ENCODE results near the gene TOPBP1. TPM values are rescaled to one million over a fixed set of nuclear protein-coding genes. Genes with fewer than 3 reads are reported as not detected.
A peak's percentile ranks its signal among the peaks of the same experiment; 100 is the strongest.

Gene TOPBP1
- total RNA-seq, 1 donor from 2014 or later = 18.1 TPM

DNA sequence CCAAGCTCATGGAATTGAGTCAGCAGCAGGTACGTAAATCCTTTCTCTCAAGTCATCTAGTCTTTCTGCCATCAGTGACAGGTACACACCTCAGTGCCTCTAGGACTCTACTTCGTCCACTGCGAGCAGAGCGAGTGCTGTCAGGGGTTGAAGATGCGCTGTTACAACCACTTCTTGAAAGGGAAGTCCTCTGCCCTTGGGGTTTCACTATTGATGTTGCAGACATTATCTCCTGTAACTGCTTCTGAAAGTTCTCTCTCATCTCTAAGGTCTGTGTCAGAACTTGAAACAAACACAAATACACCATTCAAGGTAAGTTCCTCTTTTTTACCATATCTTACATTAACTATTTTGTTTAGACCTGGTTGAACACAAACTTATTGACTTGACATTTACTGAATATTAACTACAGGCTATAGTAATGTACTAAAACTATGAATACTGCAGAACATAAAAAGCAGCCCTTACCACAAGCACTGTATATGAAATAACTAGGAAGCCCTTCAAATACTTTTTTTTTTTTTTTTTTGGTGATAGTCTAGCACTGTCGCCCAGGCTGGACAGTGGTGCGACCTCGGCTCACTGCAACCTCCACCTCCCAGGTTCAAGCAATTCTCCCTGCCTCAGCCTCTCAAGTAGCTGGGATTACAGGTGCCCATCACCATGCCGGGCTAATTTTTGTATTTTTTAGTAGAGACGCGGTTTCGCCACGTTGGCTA, 41.5 kb downstream of the TOPBP1 start:
- Mint-ChIP-seq H3K4me3 (ENCODE audit: unreplicated experiment) (no peak overlapping the region), H3K27ac (ENCODE audit: unreplicated experiment) (no peak overlapping the region), H3K9me3 (ENCODE audit: low read depth) (no peaks in the 10 kb centered on the region), H3K27me3 (ENCODE audit: low read depth) (no peaks in the 10 kb centered on the region), H3K36me3 (ENCODE audit: low read depth) (peaks cover 25% of the 10 kb centered on the region), H3K4me1 (ENCODE audit: low read depth) (no peaks in the 10 kb centered on the region)
- no peak for DNase-seq (ENCODE audit: low spot score)
- TF ChIP-seq, protein P1, sequence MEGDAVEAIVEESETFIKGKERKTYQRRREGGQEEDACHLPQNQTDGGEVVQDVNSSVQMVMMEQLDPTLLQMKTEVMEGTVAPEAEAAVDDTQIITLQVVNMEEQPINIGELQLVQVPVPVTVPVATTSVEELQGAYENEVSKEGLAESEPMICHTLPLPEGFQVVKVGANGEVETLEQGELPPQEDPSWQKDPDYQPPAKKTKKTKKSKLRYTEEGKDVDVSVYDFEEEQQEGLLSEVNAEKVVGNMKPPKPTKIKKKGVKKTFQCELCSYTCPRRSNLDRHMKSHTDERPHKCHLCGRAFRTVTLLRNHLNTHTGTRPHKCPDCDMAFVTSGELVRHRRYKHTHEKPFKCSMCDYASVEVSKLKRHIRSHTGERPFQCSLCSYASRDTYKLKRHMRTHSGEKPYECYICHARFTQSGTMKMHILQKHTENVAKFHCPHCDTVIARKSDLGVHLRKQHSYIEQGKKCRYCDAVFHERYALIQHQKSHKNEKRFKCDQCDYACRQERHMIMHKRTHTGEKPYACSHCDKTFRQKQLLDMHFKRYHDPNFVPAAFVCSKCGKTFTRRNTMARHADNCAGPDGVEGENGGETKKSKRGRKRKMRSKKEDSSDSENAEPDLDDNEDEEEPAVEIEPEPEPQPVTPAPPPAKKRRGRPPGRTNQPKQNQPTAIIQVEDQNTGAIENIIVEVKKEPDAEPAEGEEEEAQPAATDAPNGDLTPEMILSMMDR (IDR thresholded peaks at IDR 0.05) = no peak

DNA sequence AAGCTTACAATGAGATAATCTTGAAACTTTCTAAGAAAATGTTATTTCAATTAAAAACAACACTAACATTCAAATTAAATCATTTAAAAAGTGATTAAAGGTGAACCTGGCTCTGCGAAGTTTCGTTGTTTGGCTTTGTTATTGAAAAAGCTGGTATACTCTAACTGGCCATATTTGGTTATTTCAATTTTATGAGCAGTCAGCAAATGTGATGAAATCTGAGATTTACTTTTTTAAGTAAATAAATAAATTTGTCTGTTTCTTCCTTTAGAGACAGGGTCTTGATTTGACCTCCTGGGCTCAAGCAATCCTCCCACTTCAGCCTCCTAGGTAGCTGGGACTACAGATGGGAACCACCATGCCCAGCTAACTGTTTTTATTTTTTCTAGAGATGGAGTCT, 50.2 kb downstream of the TOPBP1 start:
- H3K27ac Mint-ChIP-seq (ENCODE audit: unreplicated experiment) = no peak overlapping the region
- TF ChIP-seq, protein P1 (IDR thresholded peaks at IDR 0.05) = no peak
- H3K9me3 Mint-ChIP-seq (ENCODE audit: low read depth) = no peaks in the 10 kb centered on the region
- DNase-seq (ENCODE audit: low spot score) = no peak
- no peaks in the 10 kb centered on the region for H3K27me3 Mint-ChIP-seq (ENCODE audit: low read depth)
- no peak overlapping the region for H3K4me3 Mint-ChIP-seq (ENCODE audit: unreplicated experiment)
- H3K36me3 Mint-ChIP-seq (ENCODE audit: low read depth) = peaks cover 10% of the 10 kb centered on the region
- peaks cover 8% of the 10 kb centered on the region for H3K4me1 Mint-ChIP-seq (ENCODE audit: low read depth)

DNA sequence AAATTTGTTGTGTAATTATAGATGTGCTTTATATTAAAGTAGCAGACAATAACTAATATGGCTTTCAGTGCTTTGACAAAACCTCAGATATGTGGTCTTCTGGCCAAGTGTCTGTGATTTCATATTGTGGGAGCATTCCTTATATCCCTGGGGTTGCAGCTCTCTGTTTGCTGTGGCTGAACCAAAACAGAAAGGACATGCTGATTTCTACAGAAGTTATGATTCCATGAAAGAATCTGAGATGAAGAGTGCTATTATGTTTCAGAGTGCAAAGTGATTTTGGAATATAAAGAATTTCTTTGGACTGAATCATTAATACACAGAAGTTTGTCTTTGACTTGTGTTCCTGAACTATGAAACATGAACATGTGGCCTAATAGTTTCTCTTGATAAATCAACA, 51.7 kb downstream of the TOPBP1 start:
- H3K4me1 Mint-ChIP-seq (ENCODE audit: low read depth) = peaks cover 8% of the 10 kb centered on the region
- no peak overlapping the region for H3K4me3 Mint-ChIP-seq (ENCODE audit: unreplicated experiment)
- H3K36me3 Mint-ChIP-seq (ENCODE audit: low read depth) = peaks cover 9% of the 10 kb centered on the region
- no peaks in the 10 kb centered on the region for H3K27me3 Mint-ChIP-seq (ENCODE audit: low read depth)
- peak overlapping the region; percentile 61 for H3K27ac Mint-ChIP-seq (ENCODE audit: unreplicated experiment)
- no peak for DNase-seq (ENCODE audit: low spot score)
- TF ChIP-seq, protein P1 (IDR thresholded peaks at IDR 0.05) = no peak
- H3K9me3 Mint-ChIP-seq (ENCODE audit: low read depth) = no peaks in the 10 kb centered on the region

DNA sequence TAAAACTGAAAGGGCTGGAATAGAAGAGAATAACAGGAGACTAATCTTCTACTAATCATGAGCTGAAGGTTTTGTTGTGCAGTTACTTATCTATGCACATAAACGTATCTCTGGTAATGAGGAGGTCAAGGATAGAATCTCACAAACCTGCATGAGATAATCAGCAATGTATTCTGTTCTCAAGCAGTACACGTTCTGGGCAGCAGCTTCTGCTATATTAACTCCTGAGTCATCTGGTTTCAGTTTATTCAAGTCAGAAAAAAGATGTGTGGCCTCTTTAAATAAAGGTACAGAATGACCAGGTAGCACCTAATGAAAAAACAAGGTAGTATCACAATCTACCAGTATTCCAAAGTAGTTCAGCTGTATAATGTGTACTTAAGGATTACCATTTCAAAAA, 53.4 kb downstream of the TOPBP1 start:
- Mint-ChIP-seq H3K27me3 (ENCODE audit: low read depth) (no peaks in the 10 kb centered on the region), H3K36me3 (ENCODE audit: low read depth) (peaks cover 7% of the 10 kb centered on the region), H3K4me3 (ENCODE audit: unreplicated experiment) (no peak overlapping the region), H3K4me1 (ENCODE audit: low read depth) (peaks cover 8% of the 10 kb centered on the region), H3K27ac (ENCODE audit: unreplicated experiment) (no peak overlapping the region), H3K9me3 (ENCODE audit: low read depth) (no peaks in the 10 kb centered on the region)
- no peak for DNase-seq (ENCODE audit: low spot score)
- TF ChIP-seq, protein P1 (IDR thresholded peaks at IDR 0.05) = no peak

DNA sequence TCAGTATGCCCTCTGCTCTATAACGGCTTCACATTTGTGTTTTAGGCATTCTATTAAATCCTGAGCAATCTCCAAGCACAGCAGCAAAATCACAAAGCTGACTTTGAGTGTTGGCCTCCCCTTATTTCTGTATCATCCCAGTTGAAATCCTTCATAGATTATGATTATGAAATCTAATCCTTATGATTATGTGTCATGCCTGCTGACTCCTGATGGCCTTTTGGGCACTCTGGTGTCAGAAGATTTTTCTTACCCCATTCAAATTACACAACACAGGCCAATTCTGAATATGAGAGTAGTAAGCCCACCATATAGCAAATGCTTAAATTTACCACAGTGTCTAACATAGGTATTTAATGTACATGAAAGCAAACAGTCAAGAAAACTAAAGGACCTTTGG, 53.9 kb downstream of the TOPBP1 start:
- H3K27me3 Mint-ChIP-seq (ENCODE audit: low read depth) = no peaks in the 10 kb centered on the region
- no peak overlapping the region for H3K27ac Mint-ChIP-seq (ENCODE audit: unreplicated experiment)
- H3K36me3 Mint-ChIP-seq (ENCODE audit: low read depth) = peaks cover 4% of the 10 kb centered on the region
- TF ChIP-seq, protein P1 (IDR thresholded peaks at IDR 0.05) = no peak
- no peak for DNase-seq (ENCODE audit: low spot score)
- H3K4me1 Mint-ChIP-seq (ENCODE audit: low read depth) = peaks cover 8% of the 10 kb centered on the region
- H3K4me3 Mint-ChIP-seq (ENCODE audit: unreplicated experiment) = no peak overlapping the region
- no peaks in the 10 kb centered on the region for H3K9me3 Mint-ChIP-seq (ENCODE audit: low read depth)
